IMR-90 (cell line): ENCODE measurements around the gene PRPF6. TPM values are rescaled to one million over a fixed set of nuclear protein-coding genes. Genes with fewer than 3 reads are reported as not detected.

Experiments
- ATAC-seq: fragments of 200-7000 bp; cut with Tn5 transposase; 2 replicates; pipeline ENCODE4 v1.9.1; 2020; ENCODE audit warnings: low read depth, mild to moderate bottlenecking, moderate library complexity
- BruUV-seq: library from RNA; stranded (reverse); fragments of 400-500 nt; replicated peaks from 2 replicates; lab custom pipeline; 2021; lab: Mats Ljungman, UMichigan
- CTCF ChIA-PET: fragments of 300-600 bp; formaldehyde crosslinking; extraction: SDS; loops from one replicate; lab custom pipeline; 2021; ENCODE audit warnings: antibody characterized with exemption; lab: Yijun Ruan, JAX
- POLR2A ChIA-PET: fragments of 300-600 bp; sonication (Branson Sonifier 250); formaldehyde crosslinking; loops from one replicate; lab custom pipeline; 2022; ENCODE audit warnings: antibody characterized with exemption; ENCODE audit not compliant: unreplicated experiment; lab: Charles Lee
- DNase-seq: peaks from one replicate; pipeline ENCODE4 v3.0.0; 2013
- H2AFZ ChIP-seq: replicated peaks from 2 replicates; pipeline ENCODE3; 2013; ENCODE audit warnings: low read length, mild to moderate bottlenecking; ENCODE audit not compliant: poor library complexity
- H2AK5ac ChIP-seq: 2 replicates; pipeline ENCODE4 v1.6.1; 2013; ENCODE audit warnings: low read depth, low read length, inconsistent platforms
- H2AK9ac ChIP-seq: replicated peaks from 2 replicates; pipeline ENCODE3; 2013; ENCODE audit warnings: mild to moderate bottlenecking, low read depth, low read length, moderate library complexity; ENCODE audit not compliant: poor library complexity
- H2BK120ac ChIP-seq: 2 replicates; pipeline ENCODE4 v1.6.1; 2013; ENCODE audit warnings: low read depth, low read length, inconsistent platforms
- H2BK15ac ChIP-seq: 3 replicates; pipeline ENCODE4 v1.6.1; 2013; ENCODE audit warnings: low read depth, low read length, inconsistent platforms
- H2BK20ac ChIP-seq: 2 replicates; pipeline ENCODE4 v1.6.1; 2013; ENCODE audit warnings: low read depth, mild to moderate bottlenecking, inconsistent platforms, low read length, moderate library complexity
- H2BK5ac ChIP-seq: 2 replicates; pipeline ENCODE4 v1.6.1; 2013; ENCODE audit warnings: mild to moderate bottlenecking, low read depth, low read length, inconsistent platforms; ENCODE audit not compliant: poor library complexity, severe bottlenecking
- H3K14ac ChIP-seq: replicated peaks from 2 replicates; pipeline ENCODE4 v1.6.1; 2013; ENCODE audit warnings: low read depth, low read length, inconsistent platforms
- H3K18ac ChIP-seq: 2 replicates; pipeline ENCODE4 v1.6.1; 2013; ENCODE audit warnings: low read depth, low read length, control low read depth
- H3K23ac ChIP-seq: 2 replicates; pipeline ENCODE4 v1.6.1; 2013; ENCODE audit warnings: low read depth, low read length, inconsistent platforms
- H3K27ac ChIP-seq: 2 replicates; pipeline ENCODE4 v1.5.1; 2013; ENCODE audit warnings: mild to moderate bottlenecking, control low read depth, low read length; ENCODE audit not compliant: insufficient read depth
- H3K27me3 ChIP-seq: 2 replicates; pipeline ENCODE4 v1.6.1; 2013; ENCODE audit warnings: low read length; ENCODE audit not compliant: control insufficient read depth, insufficient read depth
- H3K36me3 ChIP-seq: 2 replicates; pipeline ENCODE4 v1.6.1; 2013; ENCODE audit warnings: low read length, mixed read lengths; ENCODE audit not compliant: control insufficient read depth, insufficient read depth
- H3K4ac ChIP-seq: 2 replicates; pipeline ENCODE4 v1.6.1; 2013; ENCODE audit warnings: low read depth, low read length, inconsistent platforms
- H3K4me1 ChIP-seq: 2 replicates; pipeline ENCODE4 v1.6.1; 2013; ENCODE audit warnings: low read length, mixed read lengths; ENCODE audit not compliant: control insufficient read depth, insufficient read depth
- H3K4me2 ChIP-seq: 2 replicates; pipeline ENCODE4 v1.6.1; 2013; ENCODE audit warnings: low read depth, mild to moderate bottlenecking, control low read depth, low read length, moderate library complexity
- H3K4me3 ChIP-seq: 2 replicates; pipeline ENCODE4 v1.5.1; 2013; ENCODE audit warnings: low read depth, mild to moderate bottlenecking, control low read depth, low read length, moderate library complexity; ENCODE audit not compliant: insufficient read depth
- H3K56ac ChIP-seq: 2 replicates; pipeline ENCODE4 v1.6.1; 2013; ENCODE audit warnings: low read length, inconsistent platforms; ENCODE audit not compliant: insufficient read depth; ENCODE audit errors: extremely low read depth
- H3K79me1 ChIP-seq, 2 experiments: 2 replicates each; pipeline ENCODE4 v1.6.1; 2013; ENCODE audit warnings: low read length in 2 of 2, inconsistent platforms in 1 of 2, low read depth in 1 of 2
- H3K9ac ChIP-seq: 2 replicates; pipeline ENCODE4 v1.6.1; 2013; ENCODE audit warnings: low read depth, low read length, control low read depth
- H3K9me1 ChIP-seq: 2 replicates; pipeline ENCODE4 v1.6.1; 2013; ENCODE audit warnings: low read length, inconsistent platforms; ENCODE audit not compliant: insufficient read depth
- H3K9me3 ChIP-seq: 2 replicates; pipeline ENCODE4 v1.6.1; 2013; ENCODE audit warnings: low read length; ENCODE audit not compliant: control insufficient read depth, insufficient read depth
- H4K20me1 ChIP-seq: 2 replicates; pipeline ENCODE4 v1.6.1; 2013; ENCODE audit warnings: low read length, inconsistent platforms; ENCODE audit not compliant: insufficient read depth
- H4K5ac ChIP-seq: 2 replicates; pipeline ENCODE4 v1.6.1; 2013; ENCODE audit warnings: mild to moderate bottlenecking, low read depth, low read length, control low read depth
- H4K8ac ChIP-seq, 2 experiments: 2 replicates each; pipeline ENCODE4 v1.6.1; 2013; ENCODE audit warnings: low read depth in 2 of 2, low read length in 2 of 2, control low read depth in 1 of 2, inconsistent platforms in 1 of 2
- H4K91ac ChIP-seq: 2 replicates; pipeline ENCODE4 v1.6.1; 2013; ENCODE audit warnings: low read depth, low read length, inconsistent platforms; ENCODE audit not compliant: insufficient read depth
- RCOR1 ChIP-seq: IDR thresholded peaks from 2 replicates; pipeline ENCODE4 v1.6.1; 2012; ENCODE audit warnings: mild to moderate bottlenecking, low read length, improper control_type of control experiment; ENCODE audit not compliant: insufficient replicate concordance
- SMC3 ChIP-seq: fragments of 150-350 bp; IDR thresholded peaks from 2 replicates; pipeline ENCODE4 v1.6.1; 2016; ENCODE audit warnings: low read depth, mild to moderate bottlenecking, antibody characterized with exemption, low read length, moderate library complexity
- WGBS, 2 experiments: methylation state at CpG; one replicate each; pipeline versions ENCODE4 v1.1.5 to v1.1.7; 2013; ENCODE audit warnings: missing lambda C conversion rate in 2 of 2; ENCODE audit not compliant: insufficient read length in 1 of 2; ENCODE audit errors: extremely low coverage in 2 of 2; 5-methylcytosine and 5-hydroxymethylcytosine counted together
- dilution Hi-C: fragments of 300-500 bp; cut with HindIII; formaldehyde crosslinking; loops from one replicate; pipeline ENCODE4 v1.14.3; 2018; ENCODE audit warnings: low sequenced_read_pairs; ENCODE audit not compliant: unreplicated experiment
- in situ Hi-C: fragments of 300-500 bp; cut with MboI; formaldehyde crosslinking; loops from 3 replicates; pipeline ENCODE4 v1.14.3; 2019; ENCODE audit warnings: low sequenced_read_pairs, inconsistent platforms, mixed read lengths
- intact Hi-C: fragments of 100-400 bp; cut with micrococcal nuclease; formaldehyde crosslinking; loops from 2 replicates; pipeline ENCODE4 v1.10.0; 2022
- polyA plus RNA-seq, 3 experiments: library from polyadenylated mRNA; depleted of rRNA; stranded (reverse); fragments of >200 nt; gene quantifications; 2 replicates each; pipeline ENCODE4 v1.2.3, GENCODE V29; 2012; ENCODE audit warnings: low replicate concordance in 1 of 3
- total RNA-seq: library from RNA; depleted of rRNA; stranded (reverse); fragments of >200 nt; gene quantifications from 2 replicates; pipeline ENCODE4 v1.2.3, GENCODE V29; 2012

PRPF6 gene
- total and polyA plus RNA-seq, 2 of the 4 experiments (the other 2 are of a cell fraction), result 43.5 to 71.3 TPM

GRCh38 chr20:64025101-64025825 lies 44.3 kb downstream of the PRPF6 start:
- Histone ChIP-seq H4K5ac (no peak overlapping the region), H3K27ac (no peak overlapping the region), H3K23ac (no peak overlapping the region), H2BK15ac (no peak overlapping the region), H2BK120ac (no peak overlapping the region), H3K9ac (no peak overlapping the region), H3K4me1 (no peaks in the 10 kb centered on the region), H3K14ac (no peak overlapping the region), H2BK5ac (no peak overlapping the region), H3K4me2 (no peak overlapping the region), H3K36me3 (peaks cover 73% of the 10 kb centered on the region), H2AK9ac (no peak overlapping the region), H2BK20ac (no peak overlapping the region), H4K20me1 (peaks cover 13% of the 10 kb centered on the region), H3K27me3 (no peaks in the 10 kb centered on the region), H3K9me3 (no peaks in the 10 kb centered on the region), H2AFZ (no peak overlapping the region), H4K8ac (no peak overlapping the region), H3K4me3 (no peak overlapping the region), H4K91ac (no peak overlapping the region), H3K9me1 (peaks cover 4% of the 10 kb centered on the region; the same call in 1 of the 2 replicates), H3K79me1 (peaks cover 8 to 16% of the 10 kb centered on the region in 2 experiments; a peak in 3 of 4 replicates), H3K56ac (no peak overlapping the region), H3K18ac (no peak overlapping the region), H2AK5ac (no peak overlapping the region), H3K4ac (no peak overlapping the region)
- in situ Hi-C loops (no loop called here), dilution Hi-C loops (no loop called here), intact Hi-C loops (no loop called here)
- CTCF ChIA-PET, result no interaction called here
- no peak for ATAC-seq
- no TSS peak for BruUV-seq
- TF ChIP-seq RCOR1 (no peak), SMC3 (no peak)
- DNase-seq, result no peak
- POLR2A ChIA-PET, result no interaction called here
- WGBS, 2 experiments, result 94% methylated on average over 8 of the region's 18 CpGs; no CpG with 5 or more reads in 1 of the 2 experiments
